GM18517 (cell line): Measurements from ENCODE around the gene GEMIN7.

Source experiments
- ATAC-seq: cut with Tn5 transposase; IDR thresholded peaks from one replicate; pipeline ENCODE4 v1.9.1; 2021; ENCODE audit warnings: mild to moderate bottlenecking, moderate library complexity; ENCODE audit not compliant: unreplicated experiment

Gene GEMIN7

DNA sequence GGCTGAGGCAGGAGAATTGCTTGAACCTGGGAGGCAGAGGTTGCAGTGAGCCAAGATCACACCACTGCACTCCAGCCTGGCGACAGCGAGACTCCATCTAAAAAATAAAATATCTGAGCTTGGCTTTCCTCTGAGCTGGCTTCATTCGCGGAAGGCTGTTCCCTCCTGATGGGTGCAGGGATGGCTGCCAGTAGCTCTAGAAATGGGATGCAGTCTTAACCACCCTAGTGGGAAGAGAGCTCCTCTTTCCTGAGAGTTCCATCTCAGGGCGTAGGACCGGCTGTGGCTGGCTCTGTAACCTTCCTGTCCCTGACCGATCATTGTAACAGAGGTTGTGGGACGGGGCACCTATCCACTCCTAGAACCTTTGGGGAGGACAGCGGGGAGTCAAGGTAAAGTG is 46.3 kb downstream of the GEMIN7 start:
- ATAC-seq: no peak

- no peak for ATAC-seq
Observed at GRCh38 chr19:45125975-45126493, 47.0 kb downstream of the GEMIN7 start.

- ATAC-seq: no peak
Observed at GRCh38 chr19:45126654-45127053, 47.6 kb downstream of the GEMIN7 start.

DNA sequence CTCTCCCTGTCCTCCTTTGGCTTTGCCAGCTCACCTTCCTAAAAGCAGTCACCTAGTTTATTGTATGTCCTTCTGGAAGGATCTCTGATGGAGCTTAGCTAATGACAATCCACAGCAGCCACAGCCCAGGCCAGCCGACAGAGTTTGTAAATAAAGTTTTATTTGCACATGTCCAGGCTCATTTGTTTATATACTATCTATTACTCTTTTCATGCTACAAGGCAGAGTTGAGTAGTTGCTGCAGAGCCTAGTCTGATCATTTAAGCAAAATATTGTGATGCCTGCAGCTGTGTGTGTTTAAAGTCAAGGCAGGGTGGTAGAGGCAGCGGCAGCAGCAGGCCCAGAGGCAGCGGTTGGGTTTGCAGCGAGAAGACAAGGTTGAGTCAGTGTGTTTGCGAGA is 49.1 kb downstream of the GEMIN7 start:
- ATAC-seq: no peak

DNA sequence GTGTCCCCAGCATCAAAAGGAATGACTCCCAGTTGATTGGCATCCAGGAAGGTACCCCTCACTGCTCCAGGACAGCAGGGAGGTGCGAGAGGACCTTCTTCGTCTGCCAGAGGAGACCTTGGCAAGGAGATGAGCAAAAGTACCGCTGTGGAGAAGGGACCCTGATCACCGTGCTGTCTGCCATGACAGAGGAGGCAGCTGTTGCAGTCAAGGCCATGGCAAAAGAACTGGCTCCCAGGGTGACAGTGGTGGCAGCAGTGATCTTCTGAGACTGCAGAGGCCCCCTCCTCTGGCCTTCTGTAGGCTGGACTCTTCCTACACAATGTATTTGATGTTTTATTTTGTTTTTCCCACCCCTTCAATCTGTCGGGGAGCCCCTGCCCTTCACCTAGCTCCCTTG is 49.7 kb downstream of the GEMIN7 start:
- no peak for ATAC-seq

DNA sequence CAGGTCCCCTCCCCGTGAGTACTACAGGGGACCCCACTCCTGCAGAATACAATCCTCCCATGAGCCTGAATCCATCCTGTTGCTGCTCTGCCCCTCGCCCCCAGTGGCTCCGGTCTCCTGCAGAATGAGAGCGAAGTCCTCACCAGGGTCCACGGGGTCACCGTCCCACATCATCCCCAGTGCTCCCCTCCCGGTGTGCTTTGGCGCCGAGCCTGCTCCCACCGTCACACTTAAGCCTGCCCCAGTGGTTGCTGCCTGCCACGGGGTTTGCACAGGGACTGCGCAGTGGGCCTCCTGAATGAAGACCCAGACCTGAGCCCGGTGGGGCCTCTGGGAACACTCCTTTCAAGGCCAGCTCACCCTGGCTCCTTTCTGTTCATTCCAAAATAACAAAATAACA is 51.2 kb downstream of the GEMIN7 start:
- no peak for ATAC-seq

GRCh38 chr19:45130888-45131615 is 52.0 kb downstream of the GEMIN7 start:
- ATAC-seq: no peak

GRCh38 chr19:45133661-45134060 is 54.6 kb downstream of the GEMIN7 start:
- ATAC-seq: no peak

DNA sequence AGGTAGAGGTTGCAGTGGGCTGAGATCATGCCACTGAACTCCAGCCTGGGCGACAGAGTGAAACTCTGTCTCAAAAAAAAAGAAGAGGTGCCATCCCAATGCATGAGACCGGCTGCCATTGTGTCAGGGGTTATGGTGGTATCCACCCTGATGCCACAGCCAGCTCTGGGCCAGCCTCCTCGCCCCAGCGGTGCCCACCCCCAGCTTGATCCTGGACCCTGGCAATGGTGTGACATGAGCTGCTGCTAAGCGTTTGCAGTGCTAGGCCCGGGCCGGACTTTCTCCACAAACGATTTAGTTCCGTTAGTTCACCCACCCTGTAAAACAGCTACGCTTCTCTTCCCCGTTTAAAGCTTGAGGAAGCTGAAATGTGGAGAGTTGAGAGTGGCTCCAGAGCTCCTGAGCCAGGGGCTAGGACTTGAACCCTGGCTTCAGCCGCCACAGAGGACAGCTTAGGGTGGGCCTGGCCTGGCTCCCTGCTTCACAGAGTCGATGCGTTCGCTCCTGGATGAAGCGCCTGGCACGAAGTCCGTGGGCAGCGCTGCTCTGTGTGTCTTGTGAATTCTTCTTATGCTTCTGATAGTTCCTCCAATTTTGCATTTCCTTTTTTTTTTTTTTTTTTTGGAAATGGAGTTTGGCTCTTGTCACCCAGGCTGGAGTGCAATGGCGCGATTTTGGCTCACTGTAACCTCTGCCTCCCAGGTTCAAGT is 56.3 kb downstream of the GEMIN7 start:
- no peak for ATAC-seq

DNA sequence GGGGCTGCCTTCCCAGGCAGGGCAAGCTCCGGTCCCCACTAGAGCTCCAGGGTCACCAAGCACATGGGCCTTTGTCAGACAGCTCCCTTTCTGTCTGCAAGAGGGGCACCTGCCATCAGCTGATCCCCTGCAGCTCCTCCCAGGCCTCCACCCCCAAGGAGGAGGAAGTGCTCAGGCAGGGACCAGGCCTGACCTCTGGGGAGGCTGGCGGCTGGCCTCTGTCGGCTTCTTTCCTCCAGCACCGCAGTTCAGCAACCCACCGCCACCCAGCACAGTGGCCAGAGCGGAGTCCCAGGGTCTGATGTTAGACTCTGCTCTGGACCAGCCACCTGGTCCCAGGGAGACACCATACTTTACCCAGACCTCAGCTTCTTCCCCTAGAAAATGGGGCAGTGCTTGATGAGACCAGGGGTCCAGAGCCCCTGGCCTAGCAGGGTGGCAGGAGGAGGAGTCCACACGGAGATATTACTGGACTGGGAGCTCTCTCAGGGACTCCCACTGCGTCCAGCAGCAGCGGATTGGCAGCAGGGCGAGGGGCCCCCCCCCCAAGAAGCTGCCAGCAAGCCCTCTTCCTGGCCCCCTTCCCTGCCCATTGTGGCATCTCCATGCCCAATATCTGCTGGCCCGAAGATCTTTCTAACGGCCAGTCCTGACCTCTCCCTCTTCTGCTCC is 57.6 kb downstream of the GEMIN7 start:
- ATAC-seq: no peak

GRCh38 chr19:45137179-45137761 is 58.2 kb downstream of the GEMIN7 start:
- peak; percentile 82 for ATAC-seq

DNA sequence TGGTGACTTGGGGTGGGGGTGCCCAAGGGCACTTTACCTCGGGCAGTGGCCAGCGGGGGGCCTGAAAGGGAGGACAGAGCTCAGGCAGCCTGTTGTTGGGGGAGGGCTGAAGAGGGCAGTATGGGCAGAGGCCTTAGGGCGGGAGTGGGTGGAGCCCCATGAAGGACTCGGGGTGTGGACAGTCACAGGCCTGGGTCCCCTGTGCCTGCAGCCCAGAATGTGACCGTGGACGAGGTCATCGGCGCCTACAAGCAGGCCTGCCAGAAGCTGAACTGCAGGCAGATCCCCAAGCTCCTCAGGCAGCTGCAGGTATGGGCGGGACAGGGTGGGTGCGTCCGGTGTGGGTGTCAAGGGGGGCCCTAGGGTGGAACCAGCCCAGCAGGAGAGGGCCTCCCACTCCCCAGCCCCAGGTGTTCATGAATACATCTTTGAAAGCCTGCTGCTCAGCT is 59.3 kb downstream of the GEMIN7 start:
- ATAC-seq: no peak

- ATAC-seq: no peak
Observed at GRCh38 chr19:45139286-45140143, 60.5 kb downstream of the GEMIN7 start.

DNA sequence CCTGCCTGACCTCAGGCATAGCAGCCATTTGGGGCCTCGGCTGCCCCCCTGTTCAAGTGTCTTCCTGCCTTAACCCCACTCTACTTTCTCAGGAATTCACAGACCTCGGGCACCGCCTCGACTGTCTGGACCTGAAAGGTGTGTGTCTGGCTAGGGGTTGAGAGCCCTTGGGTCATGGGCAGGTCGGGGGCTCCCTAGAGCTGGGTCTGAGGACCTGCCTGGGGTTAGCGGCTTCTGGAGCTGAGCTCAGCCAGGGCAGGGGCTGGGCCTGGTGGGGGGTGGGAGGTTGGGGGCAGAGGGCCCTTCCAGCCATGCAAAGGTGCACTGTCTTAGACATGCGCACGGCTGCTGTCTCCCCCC is 61.1 kb downstream of the GEMIN7 start:
- ATAC-seq: no peak

- ATAC-seq: no peak
Observed at GRCh38 chr19:45140533-45140932, 61.5 kb downstream of the GEMIN7 start.
